Superior temporal gyrus (tissue), 1 donor: ENCODE results near the gene RECK.
"Not testable (repeated sequence)": the region's sequence is repeated elsewhere in the genome, so short reads cannot be mapped to it uniquely, and the experiment has no call there.

Source experiments
- DNase-seq: peaks from one replicate; pipeline ENCODE4 v3.0.0-alpha.2; 2016; ENCODE audit errors: extremely low spot score

RECK gene, protein sequence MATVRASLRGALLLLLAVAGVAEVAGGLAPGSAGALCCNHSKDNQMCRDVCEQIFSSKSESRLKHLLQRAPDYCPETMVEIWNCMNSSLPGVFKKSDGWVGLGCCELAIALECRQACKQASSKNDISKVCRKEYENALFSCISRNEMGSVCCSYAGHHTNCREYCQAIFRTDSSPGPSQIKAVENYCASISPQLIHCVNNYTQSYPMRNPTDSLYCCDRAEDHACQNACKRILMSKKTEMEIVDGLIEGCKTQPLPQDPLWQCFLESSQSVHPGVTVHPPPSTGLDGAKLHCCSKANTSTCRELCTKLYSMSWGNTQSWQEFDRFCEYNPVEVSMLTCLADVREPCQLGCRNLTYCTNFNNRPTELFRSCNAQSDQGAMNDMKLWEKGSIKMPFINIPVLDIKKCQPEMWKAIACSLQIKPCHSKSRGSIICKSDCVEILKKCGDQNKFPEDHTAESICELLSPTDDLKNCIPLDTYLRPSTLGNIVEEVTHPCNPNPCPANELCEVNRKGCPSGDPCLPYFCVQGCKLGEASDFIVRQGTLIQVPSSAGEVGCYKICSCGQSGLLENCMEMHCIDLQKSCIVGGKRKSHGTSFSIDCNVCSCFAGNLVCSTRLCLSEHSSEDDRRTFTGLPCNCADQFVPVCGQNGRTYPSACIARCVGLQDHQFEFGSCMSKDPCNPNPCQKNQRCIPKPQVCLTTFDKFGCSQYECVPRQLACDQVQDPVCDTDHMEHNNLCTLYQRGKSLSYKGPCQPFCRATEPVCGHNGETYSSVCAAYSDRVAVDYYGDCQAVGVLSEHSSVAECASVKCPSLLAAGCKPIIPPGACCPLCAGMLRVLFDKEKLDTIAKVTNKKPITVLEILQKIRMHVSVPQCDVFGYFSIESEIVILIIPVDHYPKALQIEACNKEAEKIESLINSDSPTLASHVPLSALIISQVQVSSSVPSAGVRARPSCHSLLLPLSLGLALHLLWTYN

DNA sequence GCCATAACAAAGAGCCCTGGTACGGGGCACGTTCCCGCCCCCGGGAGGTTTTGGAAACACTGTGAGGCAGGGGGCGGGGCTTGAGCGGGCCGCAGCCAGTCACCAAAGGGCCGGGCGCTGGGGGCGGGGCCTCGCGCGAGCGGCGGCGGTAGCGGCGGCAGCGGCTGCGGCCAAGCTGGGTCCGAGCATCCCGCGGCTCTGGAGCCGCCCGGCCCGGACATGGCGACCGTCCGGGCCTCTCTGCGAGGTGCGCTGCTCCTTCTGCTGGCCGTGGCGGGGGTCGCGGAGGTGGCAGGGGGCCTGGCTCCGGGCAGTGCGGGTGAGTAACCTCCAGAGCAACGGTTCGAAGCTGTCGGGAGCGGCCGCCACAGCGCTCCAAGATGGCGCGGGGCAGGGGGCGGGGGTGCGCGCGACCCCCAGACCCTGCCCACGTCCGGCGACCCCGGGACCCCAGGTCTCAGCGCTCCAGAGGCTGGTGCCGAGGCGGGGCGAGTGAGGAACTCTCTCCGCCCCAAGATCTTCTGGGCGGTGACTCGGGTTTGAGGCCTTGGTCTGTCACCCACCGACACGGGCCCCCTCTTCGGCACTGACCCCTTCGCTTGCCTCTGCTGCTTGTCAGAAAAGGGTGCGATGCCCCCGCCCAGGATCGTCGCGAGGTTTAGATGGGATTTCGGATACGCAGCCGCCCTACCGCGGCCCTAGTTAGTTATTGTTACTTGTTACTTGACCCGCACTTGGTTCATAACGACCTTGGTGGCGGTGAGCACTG is at the start of gene RECK:
TSS of gene RECK (plus strand) at position 134 of the 769 bp plus-strand sequence. CDS start at position 220, 86 bp downstream.
- peak; percentile 87 for DNase-seq

DNA sequence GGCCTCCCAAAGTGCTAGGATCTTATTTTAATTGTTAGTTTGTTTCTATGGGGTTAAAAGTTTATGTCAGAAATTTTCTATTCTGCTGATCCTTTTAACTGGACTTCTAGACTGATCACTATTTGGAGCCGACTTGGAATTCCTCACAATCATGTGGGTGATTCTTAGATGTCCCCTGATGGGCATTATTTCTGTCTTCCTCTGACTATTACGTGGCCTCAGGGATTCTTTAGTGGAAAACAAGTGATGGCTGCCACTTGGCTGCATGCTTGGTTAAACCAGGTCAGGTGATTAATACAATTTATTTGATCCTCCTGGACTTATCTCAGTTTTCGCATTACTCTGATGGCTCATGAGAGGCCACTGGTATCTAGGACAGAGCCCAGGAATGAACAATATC is 46.6 kb upstream of the RECK start:
- DNase-seq: no peak

DNA sequence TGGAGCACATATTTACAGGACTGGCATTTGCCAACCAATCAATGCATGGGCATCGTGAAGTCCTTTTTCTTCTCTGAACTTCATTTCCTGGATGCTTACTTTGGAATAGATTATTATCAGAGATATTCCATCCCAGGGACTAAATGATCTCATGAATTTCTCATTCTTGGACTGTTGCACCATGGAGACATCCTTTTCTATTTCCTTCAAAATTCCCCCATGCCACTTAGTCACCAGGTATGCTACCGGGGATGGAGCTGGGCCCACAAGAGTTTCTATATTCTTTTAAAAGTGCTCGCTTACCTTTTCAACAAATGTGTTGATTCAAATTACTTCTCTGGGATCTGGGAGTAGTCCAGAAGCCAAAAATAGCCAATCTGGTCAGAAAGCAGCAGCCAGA is 43.6 kb upstream of the RECK start:
- DNase-seq: not testable (repeated sequence)

GRCh38 chr9:35993976-35994720 is 42.6 kb upstream of the RECK start:
- DNase-seq: no peak

- no peak for DNase-seq
Observed at GRCh38 chr9:35994959-35995358, 41.8 kb upstream of the RECK start.

- no peak for DNase-seq
Observed at GRCh38 chr9:35996358-35996970, 40.2 kb upstream of the RECK start.

DNA sequence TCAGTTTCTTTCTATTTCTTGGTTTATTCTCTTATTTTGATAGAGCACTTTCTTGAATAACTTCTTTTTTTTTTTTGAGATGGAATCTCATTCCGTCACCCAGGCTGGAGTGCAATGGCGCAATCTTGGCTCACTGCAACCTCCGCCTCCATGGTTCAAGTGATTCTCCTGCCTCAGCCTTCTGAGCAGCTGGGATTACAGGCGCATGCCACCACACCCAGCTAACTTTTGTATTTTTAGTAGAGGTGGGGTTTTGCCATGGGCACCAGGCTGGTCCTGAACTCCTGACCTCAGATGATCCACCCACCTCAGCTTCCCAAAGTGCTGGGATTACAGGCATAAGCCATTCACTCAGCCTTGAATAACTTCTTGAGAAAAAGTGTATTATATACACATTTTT is 39.7 kb upstream of the RECK start:
- DNase-seq: not testable (repeated sequence)

DNA sequence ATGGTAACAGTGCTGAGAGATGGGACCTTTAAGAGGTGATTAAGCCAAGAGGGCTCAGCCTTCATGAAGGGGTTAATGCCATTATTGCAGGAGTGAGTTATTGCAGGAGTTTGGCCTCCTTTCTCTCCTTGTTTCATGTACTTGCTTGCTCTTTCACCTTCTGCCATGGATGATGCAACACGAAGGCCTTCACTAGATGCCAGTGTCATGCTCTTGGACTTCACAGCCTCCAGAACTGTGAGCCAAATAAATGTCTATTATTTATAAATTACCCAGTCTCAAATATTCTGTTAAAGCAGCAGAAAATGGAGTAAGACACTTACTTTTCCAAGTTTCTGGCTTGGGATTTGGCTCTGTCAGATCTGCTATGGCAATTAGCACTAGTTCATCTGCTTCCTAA is 38.4 kb upstream of the RECK start:
- DNase-seq: no peak

DNA sequence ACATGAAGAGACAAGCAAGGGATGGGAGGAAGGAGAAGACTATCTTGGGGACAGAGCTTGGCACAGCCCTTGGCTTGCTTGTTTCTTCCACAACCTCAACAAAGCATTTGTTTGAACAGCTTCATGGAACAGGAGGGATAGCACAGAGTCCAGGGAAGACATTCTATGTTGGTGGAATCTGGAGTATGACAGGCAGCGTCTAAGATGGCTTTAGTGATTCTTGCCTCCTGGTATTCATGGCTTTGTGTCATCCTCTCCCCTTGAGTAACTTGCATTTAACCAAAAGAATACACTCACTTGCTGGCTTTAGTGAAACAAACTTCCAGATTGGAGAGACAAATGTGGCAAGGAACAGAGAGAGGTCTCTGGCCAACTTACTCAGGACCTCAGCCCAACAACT is 30.8 kb upstream of the RECK start:
- no peak for DNase-seq

DNA sequence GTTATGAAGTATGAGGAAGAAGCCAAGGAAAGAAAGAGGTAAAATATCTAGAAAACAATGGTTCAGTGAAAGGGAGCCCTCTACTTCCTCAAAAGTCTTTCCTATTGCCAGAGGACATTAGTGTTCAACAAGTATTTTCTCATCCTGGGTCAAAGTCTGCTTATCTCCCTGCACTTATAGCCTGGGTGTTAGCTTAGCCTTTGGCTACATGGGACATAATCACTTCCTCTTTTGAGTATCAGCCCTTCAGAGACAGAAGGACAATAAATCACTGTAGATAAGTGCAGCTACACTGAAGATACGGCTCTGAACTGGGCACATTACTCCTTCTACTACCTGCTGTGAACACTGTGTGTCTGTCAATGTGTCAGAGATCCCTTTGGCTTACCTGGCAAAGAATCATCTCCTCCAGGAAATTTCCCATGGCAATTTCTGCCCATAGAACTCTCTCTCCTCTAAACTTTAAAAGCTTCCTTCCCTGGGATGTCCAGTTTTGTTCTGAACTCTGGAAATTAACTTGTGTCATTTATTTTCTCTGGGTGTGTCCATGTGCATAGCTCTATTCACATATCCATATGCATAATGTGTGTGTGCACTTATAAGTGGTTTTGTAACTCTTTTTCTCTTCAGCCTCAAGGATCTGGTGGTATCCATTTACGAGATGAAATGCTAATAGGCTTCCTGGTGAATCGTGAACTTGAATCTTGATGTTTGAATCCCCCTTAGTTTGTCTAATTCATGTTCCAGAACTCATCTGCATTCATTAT is 30.0 kb upstream of the RECK start:
- DNase-seq: no peak

- DNase-seq: no peak
Observed at GRCh38 chr9:36007316-36007708, 29.4 kb upstream of the RECK start.

GRCh38 chr9:36007852-36008251 is 28.9 kb upstream of the RECK start:
- DNase-seq: no peak

DNA sequence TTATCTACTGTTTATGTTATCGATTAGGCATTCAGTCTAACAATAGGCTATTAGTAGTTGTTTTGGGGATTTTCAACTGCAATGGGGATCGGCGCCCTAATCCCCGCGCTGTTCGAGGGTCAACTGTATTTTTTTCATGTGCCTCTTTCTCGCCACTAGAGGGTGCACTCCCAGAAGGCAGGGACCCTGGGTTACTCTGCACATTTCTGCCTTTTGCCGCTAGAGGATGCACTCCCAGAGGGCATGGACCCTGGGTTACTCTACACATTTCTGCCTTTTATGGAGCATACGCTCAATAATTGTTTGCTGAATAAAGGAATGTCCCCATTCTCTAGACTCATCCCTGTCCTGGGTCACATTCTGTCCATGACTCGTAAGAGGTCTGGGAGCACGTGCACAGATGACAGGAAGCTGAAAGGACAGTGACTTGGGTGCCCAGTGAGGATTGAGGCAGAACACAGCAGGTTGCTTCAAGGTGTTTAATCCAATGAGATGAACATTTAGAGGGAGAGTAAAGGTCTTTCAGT is 27.9 kb upstream of the RECK start:
- peak; percentile 72 for DNase-seq

- DNase-seq: no peak
Observed at GRCh38 chr9:36011379-36011778, 25.3 kb upstream of the RECK start.

- no peak for DNase-seq
Observed at GRCh38 chr9:36017278-36017677, 19.4 kb upstream of the RECK start.

DNA sequence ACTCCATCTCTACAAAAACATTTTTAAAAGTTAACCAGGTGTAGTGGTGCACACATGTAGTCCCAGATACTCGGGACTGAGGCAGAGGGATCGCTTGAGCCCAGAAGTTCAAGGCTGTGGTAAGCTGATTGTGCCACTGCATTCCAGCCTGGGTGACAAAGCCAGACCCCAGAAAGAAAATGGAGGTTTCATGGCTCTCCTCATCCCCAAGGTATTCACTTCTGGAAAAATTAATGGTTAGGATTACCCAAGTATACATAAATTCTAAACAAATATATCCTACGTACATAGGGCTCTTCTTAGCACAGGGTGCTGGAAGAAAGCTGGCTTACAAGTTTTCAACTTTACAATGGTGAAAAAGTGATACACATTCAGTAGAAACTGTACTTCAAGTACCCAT is 18.6 kb upstream of the RECK start:
- DNase-seq: no peak

- no peak for DNase-seq
Observed at GRCh38 chr9:36018891-36019720, 17.6 kb upstream of the RECK start.

DNA sequence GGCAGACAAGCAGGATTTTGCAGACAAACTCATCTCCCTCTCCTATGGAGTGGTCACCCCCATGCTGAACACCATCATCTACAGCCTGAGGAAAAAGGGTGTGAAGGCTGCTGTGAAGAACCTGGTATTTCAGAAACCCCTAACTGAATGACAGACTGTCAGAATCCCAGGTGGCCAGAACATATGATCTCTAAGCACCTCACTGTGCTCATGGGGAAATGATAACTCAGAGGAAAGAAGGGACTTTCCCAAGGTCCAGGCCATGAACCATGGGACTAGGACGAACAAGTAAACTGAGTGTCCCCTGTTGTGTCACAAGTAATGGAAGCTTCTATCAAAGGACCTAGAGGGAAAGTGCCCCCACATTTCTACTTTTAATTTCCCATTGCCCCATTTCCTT is 14.7 kb upstream of the RECK start:
- DNase-seq: no peak
